HG03280 (cell line): ENCODE data around the gene ZPR1.
A peak's percentile ranks its signal among the peaks of the same experiment; 100 is the strongest.
"Not testable (repeated sequence)": the region's sequence is repeated elsewhere in the genome, so short reads cannot be mapped to it uniquely, and the experiment has no call there.

Experiments
- ATAC-seq: cut with Tn5 transposase; IDR thresholded peaks from one replicate; pipeline ENCODE4 v1.9.1; 2021; ENCODE audit warnings: mild to moderate bottlenecking, moderate library complexity; ENCODE audit not compliant: unreplicated experiment

The ZPR1 gene

DNA sequence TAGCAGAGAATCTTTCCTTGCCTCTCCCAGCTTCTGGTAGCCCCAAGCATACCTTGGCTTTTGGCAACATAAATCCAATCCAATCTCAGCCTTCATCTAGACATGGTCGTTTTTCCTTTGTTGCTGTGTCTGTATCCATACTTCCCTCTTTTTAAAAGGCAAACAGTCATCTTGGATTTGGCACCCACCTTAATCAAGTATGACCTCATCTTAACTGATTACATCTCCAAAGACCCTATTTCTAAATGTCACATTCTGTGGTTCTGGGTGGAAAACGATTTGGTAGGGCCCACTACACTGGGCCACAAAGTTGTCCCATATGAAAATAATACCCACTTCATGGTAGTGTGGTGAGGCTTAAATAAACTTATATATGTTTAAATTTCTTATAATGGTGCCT, 15.9 kb downstream of the ZPR1 start:
- no peak for ATAC-seq

DNA sequence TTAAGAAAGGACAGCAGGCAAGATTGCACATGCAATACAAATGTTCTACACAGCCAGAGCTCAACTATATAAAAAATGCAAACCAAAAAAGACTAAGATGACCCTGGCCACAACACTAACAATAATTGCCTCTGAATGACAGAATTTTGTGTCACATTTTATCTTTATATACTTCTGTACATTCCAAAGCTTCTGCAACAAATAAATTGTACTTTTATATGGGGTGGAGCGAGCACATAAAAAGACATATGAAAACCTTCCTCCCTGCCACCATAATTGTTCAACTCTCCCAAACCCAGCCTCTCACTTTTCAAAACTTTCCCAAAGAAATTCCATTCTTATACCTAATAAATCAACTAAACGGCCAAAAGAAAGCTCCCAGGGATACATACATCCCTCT, 25.7 kb downstream of the ZPR1 start:
- ATAC-seq: no peak

DNA sequence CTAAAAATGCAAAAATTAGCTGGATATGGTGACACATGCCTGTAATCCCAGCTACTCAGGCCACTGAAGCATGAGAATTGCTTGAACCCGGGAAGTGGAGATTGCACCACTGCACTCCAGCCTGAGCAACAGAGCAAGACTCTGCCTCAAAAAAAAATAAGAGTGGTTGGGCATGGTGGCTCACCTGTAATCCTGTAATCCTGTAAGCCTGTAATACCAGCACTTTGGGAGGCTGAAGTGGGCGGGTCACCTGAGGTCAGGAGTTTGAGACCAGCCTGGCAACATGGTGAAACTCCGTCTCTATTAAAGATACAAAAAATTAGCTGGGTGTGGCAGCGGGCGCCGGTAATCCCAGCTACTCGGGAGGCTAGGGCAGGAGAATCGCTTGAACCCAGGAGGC, 31.8 kb downstream of the ZPR1 start:
- ATAC-seq: not testable (repeated sequence)

DNA sequence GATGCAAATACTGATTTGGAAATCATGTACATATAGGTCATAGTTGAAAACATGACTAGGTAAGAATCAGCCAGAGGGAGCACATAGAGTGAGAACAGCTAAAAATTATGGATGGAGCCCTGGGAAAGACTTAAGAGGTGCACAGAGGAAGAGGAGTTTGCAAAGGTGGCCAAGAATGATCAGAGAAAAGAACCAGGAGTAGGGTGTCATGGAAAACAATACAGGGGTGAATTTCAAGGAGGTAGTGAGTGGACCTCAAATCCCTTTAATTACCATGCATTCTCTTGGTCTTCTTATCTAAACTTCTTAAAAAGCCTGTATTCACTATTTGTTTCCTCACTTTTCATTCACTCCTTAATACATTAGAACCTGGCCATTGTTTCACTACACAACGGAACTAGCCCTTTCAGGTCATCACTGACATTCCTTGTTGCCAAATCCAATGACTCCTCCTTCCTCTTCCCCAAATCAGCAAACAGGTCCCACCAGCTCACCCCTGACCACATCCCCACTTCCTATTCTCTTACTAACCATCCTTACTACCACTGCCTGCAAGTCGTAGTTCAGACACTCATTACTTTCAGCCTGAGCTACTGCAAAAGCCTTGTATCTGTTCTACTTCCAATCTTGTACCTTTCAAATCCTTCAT, 37.6 kb downstream of the ZPR1 start:
- ATAC-seq: no peak

DNA sequence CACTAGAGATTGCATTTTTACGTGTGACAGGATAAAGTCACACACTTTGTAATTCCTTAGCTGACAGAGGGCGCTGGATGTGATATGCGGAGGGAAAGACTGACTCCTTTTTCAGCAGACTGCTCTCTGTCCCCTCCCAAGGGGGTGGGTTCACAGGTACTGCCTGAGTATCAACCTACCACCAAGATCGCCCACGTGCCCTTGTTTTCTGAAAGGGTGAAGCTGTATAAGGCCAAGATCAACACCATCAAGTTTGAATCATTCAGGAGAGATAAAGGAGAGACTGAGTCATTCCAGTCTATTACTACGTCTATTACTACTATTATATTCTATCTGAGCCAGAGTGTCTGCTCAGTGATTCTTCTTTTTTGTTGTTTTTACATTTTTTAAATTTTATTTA, 45.7 kb downstream of the ZPR1 start:
- no peak for ATAC-seq

DNA sequence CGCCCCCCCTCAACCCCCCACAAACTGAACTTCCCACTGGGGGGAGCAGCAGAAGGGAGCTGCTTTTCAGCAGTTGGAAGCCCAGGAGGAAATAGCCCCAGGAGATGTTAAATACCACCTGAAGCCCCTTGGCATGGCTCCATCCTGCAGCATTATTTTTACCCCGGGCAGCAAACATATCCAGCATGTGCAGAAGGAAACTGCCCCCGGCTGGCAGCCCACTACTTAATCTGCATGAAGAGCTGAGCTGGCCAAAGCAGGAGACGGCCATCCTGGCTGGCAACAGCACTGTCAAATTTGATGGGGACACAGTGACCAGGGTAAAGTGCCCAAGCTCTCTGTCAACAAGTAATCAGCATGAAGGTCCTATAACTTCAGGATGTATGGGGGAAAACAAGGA, 47.1 kb downstream of the ZPR1 start:
- ATAC-seq: no peak

DNA sequence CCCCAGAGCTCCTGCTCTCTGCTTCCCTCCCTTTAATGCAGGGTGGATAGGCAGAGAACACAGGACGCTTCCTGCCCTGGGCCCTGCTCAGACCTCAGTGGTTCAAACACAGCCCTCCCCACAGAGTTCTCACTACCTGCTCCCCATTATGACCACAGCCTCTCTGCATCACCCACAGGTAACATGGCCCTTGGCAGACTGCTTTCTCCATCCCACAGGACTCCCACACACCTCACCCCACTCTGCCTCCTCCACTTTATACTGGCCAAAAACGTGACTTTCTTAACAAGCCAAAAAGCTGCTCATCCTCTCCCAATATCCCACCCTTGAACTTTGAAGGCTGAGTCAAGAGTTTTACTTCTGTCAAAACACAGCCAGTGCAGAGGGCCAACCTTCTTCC, 48.8 kb downstream of the ZPR1 start:
- ATAC-seq: no peak

DNA sequence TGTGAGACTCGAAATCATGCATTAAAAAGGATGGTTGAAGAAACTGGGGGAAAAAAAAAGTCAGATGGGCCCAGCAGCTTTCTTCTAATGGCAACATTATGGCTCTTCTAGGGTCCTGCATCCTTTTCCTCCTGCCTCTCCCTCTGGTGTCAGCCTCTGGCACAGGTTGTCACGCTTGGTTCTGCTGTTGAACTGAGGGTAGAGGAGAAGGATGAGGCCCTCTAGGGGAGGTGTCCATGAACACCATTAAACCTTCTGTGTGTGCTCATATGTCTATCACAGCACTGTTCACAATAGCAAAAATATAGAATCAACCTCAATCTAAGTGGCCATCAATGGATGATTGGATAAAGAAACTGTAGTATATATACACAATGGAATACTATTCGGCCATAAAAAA, 51.1 kb downstream of the ZPR1 start:
- ATAC-seq: no peak

DNA sequence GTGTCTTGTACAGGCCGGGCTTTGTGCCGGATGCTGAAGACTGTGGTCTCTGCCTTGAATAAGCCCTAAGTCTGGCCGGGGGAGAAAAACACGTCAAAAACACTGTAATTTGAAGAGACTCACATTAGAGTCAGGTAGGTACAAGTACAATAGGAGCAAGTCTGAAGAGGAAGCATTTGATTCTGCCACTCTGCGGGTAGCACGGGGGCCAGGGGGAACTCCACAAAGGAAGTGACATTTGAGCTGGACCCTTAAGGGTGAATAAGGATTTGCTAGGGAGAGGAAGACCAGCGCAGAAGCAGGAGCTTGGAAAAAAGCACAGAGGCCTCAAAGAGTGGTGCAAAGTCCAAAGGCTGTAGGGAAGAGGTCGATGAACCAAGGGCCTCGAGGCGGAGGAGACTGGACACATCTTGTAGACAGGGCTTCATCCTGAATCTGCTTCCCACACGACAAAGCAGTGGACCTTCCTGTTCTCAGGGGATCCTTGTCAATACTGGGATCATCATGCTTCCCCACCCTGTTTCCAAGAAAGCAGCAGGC, 53.8 kb downstream of the ZPR1 start:
- no peak for ATAC-seq

DNA sequence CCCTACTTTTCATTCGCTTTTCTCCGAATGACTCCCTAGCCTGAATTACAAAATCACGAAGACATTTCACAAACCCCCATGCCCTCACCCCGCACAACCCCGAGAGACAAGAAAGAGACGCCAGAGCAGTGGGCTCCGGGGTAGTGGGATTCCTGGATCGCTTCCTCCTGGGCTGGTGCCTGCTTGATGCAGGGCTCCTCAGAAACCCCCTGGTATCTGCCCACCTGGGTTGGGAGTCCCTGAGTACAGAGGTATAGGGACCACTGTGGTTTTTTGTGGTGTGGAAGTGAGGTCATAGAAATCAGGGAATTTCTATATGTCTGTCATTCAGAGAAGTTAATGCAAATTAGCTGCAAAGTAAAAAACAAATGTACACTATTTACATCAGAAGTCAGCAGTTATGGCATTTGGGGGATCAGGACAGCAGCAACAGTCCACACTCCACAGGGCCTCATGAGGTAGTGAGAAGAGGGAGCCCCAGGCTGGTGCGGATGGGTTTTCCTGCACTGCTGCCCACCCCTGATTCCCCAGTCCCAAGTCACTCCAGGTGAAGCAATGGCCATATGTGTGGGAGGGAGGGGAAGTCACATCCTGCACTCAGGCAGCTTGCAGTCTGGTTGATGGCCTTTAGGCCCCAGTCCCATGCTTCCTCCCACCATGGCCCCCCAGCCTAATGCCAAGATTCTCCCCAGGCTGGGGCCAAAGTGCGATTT, 54.6 kb downstream of the ZPR1 start:
- no peak for ATAC-seq

DNA sequence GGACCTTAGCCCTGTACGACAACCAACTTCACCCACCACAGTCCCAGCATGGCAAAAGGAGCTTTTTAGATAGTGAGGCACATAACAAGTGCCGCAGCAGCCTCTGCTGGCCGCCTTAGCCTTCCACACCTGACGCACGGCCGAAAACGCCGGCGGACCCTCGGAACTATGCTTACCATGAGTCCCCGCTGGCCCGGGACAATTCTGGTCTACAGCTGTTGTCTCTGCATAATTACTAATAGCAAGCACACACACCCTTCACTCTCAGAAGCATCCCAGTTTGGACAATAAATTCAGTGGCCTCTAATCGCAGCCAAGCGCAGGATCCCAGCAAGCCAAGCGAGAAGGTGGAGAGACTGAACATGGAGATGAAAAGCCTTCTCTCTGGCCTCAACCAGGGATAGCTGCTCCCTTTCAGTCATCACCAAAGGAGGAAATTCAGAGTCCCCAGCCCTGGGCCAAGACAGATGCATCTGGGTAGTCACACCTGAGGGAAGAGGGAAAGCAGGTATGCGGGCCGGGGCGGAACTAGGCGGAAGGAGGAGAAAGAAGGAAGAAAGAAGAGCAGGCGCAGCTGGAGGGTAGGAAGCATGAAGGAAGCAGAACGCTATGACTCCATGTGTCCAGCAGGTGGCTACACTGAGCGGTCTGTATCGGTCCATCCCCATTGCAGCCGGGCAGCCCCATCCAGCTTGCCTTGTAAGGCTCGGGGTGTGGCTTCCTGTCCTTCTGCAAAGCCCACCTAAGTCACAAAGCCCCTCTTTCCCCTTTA, 55.4 kb downstream of the ZPR1 start:
- ATAC-seq: peak; percentile 83

DNA sequence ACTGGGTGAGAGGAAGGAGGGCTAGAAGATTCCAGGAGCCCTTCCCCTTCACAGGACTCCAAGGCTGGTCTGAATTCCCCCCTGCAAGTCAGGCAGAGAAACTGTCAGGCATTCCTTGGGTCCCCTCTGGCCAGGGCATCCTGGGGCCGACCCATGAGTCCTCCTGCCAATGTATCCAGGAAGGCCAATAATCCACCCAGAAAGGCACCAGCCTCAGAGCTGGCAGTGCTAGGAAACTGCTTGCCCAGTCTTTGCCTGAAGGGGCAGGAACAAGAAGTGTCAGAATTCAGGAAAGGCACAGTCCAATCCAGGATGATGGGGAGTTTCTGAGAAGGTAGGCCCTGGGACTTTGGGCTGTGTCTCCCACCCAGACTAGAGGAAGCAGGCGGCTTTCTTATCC, 56.0 kb downstream of the ZPR1 start:
- ATAC-seq: no peak

DNA sequence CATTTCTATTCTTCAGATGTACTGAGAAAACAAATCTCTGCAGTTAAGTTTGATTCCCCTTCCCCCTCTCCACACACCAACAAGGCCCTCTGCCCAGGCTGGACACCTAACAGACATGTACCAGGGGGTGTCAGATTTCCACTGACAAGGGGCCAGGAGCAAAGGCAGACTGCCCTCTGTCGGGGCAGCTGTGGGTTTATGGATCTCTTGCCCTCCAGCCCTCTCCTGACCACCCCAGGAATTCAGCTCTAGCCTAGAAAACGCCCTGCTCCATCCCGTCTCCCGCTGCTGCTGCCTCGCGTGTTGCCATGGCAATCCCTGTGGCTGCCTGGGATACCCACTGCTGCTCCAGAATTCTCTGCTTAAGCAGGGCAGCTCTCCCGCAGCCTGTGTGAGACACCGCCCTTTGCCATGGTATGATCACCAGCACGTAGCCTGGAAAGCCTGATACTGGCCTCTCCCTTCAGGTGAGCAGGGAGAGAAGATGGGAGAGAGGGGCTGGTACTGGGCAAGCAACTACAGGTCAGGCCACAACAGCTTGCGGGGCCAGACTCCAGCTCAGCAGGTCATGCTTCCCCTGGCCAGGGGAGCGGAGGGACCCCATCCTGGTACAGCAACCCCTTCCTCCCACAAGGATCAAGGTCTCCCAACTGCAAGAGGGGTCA, 56.6 kb downstream of the ZPR1 start:
- ATAC-seq: no peak

DNA sequence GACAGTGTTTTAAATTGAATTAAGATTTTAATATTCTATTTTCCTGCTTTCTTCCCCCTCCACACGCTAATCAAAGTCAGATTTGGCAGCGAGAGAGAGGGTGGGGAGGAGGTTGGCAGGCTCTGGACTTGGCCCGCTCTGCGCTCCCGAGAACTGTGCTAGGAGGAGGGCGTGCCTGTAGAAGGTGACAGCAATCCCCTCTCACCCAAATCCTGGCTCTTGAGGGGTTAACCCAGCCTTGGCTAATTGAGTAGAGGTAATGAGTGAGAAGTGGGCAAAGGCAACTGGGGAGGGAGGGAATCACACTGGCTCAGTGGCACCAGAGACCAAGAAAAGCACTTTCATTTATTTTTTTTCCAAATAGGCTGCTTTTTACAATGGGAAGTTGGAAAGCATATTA, 57.2 kb downstream of the ZPR1 start:
- ATAC-seq: no peak

DNA sequence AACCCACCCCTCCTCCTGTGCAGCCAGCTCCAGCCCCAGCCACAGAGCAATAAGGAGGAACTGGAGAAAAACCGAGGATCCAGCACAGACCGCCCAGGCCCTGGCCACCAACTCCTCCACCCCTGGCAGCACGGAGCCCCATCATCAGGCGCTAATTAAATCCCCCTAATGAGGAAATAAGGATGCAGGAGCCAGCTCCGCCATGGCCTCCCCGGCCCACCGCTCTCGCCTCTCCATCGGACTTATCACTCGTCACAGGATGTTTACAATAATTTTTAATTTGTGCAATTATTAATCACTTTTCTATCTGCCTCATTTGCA, 57.6 kb downstream of the ZPR1 start:
- ATAC-seq: no peak

DNA sequence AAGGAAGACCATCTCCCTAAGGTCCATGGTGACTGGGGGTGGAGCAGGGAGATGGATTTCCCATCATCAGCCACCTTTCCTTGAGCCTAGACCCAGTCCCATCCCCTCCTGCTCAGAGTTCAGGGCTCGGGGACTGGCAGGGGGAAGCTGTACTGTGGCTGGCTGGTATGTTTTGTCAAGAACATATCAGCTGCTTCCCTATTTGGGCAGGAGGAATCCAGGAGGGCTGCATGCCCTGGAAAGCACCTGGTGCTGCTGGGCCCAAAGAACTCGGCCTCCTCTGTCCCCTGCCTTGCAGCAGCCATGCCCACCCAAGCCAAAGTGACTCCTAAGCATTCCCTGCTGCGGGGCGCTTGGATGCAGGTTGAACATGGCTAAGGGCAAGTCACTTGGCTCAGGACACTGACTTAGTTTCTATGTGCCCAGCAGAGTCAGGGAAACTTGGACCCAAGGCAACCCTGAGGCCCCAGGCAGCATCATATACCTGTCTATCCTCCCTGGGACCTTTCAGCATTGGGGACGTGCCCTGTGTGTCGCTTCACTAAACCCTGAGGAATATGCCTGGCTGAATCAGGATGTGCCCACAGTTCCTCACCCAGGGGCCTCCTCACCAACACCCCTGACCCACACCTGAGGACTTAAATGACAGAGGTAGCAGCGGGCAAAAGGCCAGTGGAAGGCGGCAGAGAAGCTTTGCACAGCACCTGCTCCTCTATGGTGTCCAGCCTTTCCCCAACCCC, 58.2 kb downstream of the ZPR1 start:
- no peak for ATAC-seq

DNA sequence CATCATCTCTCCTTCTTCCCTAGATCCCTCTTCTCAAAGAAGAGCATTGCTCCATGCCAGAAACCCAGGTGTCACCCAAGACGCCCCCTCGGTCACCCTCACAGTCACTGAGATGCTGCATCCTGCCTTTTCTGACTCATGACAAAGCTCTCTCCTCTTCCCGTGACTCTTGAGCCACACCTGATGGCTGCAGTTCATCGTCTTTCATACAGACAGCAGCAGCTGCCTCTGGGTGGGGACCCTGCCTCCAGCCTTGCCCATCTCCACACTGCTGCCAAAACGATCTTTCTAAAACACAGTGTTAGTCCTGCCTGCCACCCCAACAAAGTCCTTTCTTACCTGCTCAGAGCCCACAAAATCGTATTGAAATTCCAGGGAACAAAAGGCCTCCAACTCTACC, 59.8 kb downstream of the ZPR1 start:
- ATAC-seq: no peak

DNA sequence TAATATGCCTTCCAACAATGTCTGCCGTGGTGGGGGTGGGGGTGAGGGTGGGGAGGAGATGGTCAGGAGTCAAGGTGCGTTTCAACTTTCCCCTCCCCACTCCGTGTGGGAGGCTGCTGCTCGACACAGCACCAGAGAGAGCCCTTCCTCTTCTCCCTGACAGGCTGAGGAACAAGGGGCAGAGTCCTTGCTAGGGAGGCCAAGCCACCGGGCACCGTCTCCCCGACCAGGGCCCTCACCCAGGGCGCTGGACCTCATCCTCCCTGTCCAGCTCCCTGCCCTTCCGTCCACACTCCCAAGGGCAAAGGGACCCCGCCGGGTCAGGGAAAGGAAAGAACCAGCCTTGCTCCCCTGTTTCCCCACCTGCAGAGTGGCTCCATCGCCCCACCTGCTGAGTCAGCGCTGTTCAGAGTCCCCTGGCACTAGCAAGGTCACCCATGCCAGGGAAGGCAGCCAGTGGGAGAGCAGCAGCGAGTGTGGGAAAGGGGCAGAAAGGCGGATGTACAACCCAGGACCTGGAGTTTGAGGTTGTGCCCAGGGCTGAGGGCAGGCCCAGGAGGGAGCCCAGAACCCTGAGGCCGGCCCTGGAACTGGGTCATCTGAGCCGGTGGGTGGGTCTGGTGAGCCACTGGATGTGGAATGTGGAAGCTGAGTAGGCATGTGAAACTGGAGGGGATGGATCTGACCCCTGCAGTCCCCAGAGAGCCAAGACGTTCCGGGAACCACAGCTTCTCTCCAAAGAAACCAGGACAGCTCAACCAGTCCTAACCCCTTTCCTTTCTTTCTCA, 62.2 kb downstream of the ZPR1 start:
- ATAC-seq: no peak

DNA sequence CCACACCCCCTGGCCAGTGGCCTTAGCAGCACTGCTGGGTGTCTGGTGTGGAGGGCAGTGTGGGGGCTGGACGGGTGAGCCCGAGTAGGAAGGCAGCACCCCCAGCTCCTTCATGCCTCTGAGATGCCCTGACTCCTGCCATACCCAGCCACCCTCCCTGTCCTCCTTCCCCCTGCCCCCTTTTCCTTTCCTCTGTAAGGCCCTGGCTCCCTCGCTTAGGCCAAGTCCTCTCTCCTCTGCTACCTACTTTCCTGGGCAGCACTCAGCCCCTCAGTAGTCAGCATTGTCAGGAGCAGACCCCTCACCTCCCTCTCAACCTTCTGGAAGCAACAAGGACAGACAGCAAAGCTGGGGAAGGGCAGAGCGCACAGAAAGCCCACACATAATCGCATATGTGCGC, 63.0 kb downstream of the ZPR1 start:
- ATAC-seq: no peak
